GM19328 (cell line): ENCODE measurements around the gene EPOP.

Experiments used
- ATAC-seq: cut with Tn5 transposase; IDR thresholded peaks from one replicate; pipeline ENCODE4 v1.9.1; 2021; ENCODE audit warnings: mild to moderate bottlenecking, moderate library complexity; ENCODE audit not compliant: unreplicated experiment

EPOP gene

DNA sequence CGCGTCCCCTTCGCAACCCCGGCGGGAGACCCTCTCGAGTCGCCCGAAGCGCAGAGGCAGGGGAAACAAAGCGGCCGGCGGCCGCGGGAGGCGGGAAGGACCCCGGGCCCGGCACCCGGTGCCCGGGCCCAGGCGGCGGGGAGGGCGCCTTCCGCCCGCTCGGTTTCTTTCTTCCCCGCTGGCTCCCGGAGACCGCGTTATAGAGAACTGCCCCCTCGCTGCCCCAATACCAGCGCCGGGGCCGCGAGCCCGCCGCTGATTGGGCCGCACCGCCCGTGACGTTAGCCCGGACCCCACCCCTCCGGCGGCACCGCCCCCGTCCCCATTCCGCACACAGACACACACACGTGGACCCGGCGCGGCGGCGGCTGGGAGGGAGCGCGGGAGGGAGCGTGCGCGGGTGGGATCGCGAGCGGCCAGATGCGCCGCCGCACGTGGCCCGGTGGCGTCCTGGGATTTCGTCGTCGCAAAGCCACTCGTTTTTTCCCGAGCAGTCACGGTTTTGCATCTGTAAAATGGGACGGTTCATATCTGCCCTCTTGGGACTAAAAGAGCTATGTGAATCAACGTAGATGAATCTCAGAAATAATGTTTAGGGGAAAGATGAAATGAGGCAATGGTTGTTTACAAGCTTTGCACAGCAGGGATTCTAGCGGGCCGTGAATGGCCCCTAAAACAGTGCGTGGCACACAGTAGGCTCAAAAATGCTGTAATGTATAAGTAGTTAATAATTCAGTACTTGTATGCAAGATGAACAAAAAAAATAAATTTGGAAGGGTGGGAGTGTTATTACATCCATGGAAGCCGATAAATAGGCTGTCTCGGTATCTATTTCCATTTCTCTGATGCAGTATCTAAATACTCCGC is at the start of gene EPOP:
EPOP (minus strand) TSS at position 209 of the 867 bp plus-strand sequence. CDS start 462 bp downstream, outside the sequence.
- ATAC-seq: peak; percentile 83

DNA sequence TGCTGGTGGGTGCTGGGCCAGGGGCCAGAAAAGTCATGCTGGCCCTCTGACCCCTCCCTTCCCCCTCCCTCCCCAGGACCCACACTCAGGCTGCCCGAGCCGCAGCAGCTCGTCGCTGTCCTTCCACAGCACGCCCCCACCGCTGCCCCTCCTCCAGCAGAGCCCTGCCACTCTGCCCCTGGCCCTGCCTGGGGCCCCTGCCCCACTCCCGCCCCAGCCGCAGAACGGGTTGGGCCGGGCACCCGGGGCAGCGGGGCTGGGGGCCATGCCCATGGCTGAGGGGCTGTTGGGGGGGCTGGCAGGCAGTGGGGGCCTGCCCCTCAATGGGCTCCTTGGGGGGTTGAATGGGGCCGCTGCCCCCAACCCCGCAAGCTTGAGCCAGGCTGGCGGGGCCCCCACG is 47.0 kb upstream of the EPOP start:
- ATAC-seq: no peak

DNA sequence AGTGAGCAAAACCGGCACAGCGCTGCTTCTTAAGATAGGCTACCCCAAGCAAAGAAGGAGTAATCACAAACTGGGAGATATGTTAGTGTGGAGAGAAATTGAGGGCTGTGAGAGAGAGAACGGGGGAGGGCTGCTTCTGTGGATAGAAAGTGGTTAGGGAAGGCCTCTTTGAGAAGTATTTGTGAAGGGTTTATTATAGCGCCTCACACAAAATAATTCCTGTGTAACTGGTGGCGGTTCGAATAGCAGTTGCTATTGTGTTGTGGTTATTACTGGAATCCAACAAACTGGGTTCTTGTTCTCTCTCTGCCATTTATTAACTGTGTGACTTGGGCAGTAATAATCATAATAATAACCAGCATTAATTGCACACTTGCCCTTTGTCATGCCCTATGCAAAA is 46.2 kb upstream of the EPOP start:
- no peak for ATAC-seq

- no peak for ATAC-seq
Measured at GRCh38 chr17:38719943-38720641, 45.3 kb upstream of the EPOP start.

DNA sequence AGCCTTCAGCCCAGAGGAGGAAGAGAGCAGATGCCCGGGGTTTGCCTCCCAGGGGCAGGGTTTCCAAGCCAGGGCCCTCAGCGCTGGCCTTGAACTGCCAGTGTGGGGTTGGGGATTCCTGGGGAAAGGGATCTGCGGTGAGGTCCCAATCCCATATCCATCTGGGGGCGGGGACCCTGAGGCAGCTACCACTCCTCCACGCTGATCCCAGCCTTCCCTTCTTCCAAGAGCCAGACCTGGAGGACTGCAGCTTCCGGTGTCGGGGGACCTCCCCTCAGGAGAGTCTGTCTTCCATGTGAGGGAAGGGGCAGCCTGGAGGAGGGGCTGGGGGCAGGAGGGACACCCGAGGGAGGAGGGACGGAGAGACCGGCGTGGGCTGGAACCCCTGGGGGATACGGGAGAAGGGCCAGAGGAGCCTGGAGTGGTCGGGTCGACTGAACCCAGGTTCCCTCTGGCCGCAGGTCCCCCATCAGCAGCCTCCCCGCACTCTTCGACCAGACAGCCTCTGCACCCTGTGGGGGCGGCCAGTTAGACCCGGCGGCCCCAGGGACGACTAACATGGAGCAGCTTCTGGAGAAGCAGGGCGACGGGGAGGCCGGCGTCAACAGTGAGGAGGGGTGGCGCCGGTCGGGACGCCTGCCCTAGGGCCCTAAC is 44.7 kb upstream of the EPOP start:
- ATAC-seq: no peak

- no peak for ATAC-seq
Measured at GRCh38 chr17:38717139-38717745, 42.5 kb upstream of the EPOP start.

DNA sequence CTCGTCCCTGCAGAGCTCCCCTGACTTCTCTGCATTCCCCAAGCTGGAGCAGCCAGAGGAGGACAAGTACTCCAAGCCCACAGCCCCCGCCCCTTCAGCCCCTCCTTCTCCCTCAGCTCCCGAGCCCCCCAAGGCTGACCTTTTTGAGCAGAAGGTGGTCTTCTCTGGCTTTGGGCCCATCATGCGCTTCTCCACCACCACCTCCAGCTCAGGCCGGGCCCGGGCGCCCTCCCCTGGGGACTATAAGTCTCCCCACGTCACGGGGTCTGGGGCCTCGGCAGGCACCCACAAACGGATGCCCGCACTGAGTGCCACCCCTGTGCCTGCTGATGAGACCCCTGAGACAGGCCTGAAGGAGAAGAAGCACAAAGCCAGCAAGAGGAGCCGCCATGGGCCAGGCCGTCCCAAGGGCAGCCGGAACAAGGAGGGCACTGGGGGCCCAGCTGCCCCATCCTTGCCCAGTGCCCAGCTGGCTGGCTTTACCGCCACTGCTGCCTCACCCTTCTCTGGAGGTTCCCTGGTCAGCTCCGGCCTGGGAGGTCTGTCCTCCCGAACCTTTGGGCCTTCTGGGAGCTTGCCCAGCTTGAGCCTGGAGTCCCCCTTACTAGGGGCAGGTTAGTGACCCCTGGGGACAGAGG is 41.7 kb upstream of the EPOP start:
- ATAC-seq: no peak

DNA sequence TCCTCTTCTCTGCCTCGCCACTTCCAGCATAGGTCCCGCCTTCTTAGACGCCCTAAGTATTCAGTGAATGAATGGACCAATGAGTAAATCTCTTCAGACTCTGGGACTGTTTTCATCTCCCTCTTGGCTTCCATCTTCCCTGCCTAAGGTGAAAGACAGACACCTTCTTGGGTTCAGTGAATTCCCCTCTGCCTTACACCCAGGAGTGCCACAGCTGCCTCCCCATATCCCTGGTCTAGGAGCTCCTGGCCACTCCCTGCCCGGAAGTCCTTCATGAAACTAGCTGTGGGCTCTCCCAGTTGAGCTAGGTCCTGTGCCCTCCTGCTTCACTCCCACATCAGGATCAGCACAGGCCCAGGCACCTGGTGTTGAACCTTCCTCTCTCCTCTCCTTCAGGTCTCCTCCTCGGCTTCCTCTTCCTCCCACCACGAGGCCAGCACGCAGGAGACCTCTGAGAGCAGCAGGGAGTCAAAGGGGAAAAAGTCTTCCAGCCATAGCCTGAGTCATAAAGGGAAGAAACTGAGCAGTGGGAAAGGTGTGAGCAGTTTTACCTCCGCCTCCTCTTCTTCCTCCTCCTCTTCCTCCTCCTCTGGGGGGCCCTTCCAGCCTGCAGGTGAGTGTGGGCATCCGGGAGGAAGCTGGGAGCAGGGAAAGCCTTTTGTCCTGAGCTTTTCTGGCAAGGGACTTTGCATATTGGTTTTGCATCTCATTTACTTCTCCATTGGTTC is 40.6 kb upstream of the EPOP start:
- ATAC-seq: no peak

- ATAC-seq: no peak
Measured at GRCh38 chr17:38713456-38714075, 38.8 kb upstream of the EPOP start.

DNA sequence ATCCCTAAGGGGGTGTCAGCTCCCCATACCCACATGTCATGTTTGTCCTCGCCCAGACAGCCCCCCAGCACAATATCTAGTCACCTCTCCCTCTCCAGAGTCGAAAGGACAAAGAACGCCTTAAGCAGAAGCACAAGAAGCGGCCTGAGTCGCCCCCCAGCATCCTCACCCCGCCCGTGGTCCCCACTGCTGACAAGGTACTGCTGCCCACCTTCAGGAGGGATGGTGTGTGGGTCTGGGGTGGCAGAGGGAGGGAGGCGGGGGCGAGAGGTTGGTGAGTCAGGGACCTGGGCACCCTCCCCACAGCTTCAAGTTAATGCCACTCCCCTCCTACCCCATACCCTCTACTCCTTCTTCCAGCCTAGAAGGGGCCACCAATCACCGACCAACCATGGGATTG is 37.8 kb upstream of the EPOP start:
- ATAC-seq: no peak

GRCh38 chr17:38711792-38712571 is 37.2 kb upstream of the EPOP start:
- ATAC-seq: no peak

DNA sequence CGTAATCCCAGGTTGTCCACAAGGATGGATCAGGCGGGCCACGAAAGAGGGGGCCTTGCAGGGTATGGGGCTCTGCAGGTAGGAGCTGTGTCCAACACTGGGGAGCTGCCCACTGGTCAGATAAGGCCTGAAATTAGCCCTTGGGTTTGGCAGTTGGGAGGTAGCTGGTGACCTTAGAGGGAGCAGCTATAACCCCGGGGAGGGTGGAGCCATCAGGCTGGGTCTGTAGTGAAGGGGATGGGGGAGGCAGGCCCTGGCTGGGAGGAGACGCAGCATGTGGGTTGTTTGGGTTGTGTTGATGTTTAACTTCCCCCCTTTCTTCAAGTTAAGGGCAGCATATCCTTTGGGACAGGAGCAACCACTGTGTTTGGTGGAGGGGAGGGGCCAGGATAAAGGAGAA is 36.2 kb upstream of the EPOP start:
- ATAC-seq: no peak

GRCh38 chr17:38710604-38710962 is 35.8 kb upstream of the EPOP start:
- ATAC-seq: no peak

- no peak for ATAC-seq
Measured at GRCh38 chr17:38709864-38710603, 35.3 kb upstream of the EPOP start.

DNA sequence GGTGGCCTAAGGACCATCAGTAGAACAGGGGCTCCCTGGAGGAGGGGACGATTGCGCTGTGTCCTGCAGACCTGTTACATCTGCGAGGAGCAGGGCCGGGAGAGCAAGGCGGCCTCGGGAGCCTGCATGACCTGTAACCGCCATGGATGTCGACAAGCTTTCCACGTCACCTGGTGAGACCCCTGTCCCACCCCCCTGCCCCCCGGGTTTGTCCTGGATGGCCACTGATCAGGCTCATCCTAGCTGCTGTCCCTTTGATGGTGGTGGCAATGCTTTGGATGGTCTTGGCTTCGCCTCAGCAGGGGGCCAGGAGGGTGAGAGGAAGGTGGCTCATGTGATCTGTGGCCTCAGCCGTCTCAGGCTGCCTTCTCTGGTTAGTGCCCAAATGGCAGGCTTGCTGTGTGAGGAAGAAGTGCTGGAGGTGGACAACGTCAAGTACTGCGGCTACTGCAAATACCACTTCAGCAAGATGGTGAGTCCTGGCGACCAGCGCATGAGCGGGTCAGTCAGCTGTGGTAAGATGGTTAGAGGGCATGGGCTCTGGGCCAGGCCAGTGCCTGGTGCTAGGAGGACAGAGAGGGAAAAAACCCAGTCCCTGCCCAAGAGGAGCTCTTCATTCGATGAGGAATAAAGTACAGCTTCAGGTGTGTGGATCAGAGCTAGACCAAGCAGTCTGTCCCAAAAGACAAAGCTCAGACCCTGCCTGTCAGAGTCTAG is 34.5 kb upstream of the EPOP start:
- ATAC-seq: no peak

DNA sequence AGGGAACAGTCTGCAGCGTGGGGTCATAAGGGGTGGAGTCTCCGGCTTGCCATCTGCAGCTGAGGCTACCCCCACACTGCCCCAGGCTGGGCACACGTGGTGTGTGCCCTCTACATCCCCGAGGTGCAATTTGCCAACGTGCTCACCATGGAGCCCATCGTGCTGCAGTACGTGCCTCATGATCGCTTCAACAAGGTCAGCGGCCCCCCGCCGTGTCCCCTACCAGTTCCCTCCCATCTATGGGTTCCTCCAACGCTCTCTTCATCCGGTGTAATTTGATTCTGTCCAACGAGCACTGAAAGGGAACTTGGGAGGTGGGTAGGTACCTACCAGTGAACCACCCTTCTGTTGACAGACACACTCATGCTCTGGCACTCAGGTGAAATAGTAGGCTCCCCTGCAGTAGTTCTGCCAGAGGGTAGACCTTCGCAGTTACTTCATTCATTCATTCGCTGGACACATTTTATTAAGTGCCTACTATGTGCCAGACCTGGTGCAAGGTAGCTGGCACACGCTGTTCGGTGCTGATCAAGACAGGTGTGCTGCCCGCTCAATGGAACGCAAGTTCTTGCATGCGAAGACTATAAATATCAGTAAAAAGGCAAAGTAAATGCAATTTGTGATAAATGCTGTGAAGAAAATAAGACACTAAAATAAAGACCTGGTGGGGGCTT is 33.1 kb upstream of the EPOP start:
- ATAC-seq: no peak
